Measurements from ENCODE around the gene CHST8. TPM values are rescaled to one million over a fixed set of nuclear protein-coding genes. Genes with fewer than 3 reads are reported as not detected.

CHST8 gene
- total RNA-seq, 1 experiment from 2014 or later, result not detected

DNA sequence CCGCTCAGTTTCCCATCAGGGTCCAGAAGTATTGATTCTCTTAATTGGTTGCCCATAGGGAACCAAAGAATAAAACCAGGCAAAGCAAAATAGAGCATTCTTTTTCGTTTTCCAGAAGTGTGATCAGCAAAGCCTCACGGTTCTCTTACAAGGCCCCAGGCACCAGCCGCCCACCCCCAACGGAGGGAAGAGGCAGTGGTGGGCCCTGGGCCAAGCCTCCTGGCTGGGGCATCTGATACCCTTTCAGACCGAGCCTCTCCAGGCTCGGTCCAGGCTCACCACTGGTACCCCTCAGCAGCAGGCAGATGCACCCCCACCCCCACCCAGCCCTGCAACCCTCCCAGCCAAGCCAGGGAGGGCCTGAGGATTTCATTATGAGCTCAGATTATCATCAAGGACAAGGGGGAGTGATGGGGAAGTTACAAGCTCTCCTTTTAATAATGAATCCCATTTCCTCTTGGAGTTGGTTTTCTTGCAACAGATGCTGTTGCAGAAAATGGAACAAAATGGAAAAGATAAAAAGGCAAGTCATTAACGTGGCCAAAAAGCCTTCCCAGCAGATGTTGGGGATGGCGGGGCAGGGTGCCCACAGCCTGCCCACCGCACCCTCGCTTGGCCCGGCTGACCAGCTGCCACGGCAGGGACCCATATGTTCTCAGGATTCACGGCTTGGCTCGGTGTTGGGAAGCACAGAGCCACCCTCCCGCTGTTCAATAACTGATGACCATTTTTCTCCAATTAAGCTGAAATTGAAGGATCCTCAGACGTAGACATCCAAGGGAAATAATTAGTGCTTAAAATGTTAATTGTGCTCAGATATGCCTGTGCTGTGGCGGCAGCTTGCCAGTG lies 129.1 kb downstream of the CHST8 start:
- CTCF ChIA-PET, result interaction anchor here (0.5 kb wide), 1 partner anchor 28 kb away, joined by 3 read pairs; no protein-coding TSS in a partner anchor
- H3K4me3 ChIP-seq (ENCODE audit: low read depth, low read length), result no peak overlapping the region
- intact Hi-C loops (cut with micrococcal nuclease; ENCODE audit: unreplicated experiment), result no loop called here
- peaks cover 14% of the 10 kb centered on the region for H3K27me3 Mint-ChIP-seq (ENCODE audit: insufficient read depth, unreplicated experiment)
- H3K36me3 ChIP-seq (ENCODE audit: control insufficient read depth, insufficient read depth, low read length), result no peaks in the 10 kb centered on the region
- H3K27me3 ChIP-seq (replicated peaks; ENCODE audit: control insufficient read depth, insufficient read depth, low read length), result no peaks in the 10 kb centered on the region; the same call in 1 of the 2 replicates
- H3K4me3 Mint-ChIP-seq (ENCODE audit: unreplicated experiment), result no peak overlapping the region
- H3K27ac Mint-ChIP-seq (ENCODE audit: unreplicated experiment), result no peak overlapping the region
- H3K4me1 ChIP-seq, result no peaks in the 10 kb centered on the region
- TF ChIP-seq, protein P1, sequence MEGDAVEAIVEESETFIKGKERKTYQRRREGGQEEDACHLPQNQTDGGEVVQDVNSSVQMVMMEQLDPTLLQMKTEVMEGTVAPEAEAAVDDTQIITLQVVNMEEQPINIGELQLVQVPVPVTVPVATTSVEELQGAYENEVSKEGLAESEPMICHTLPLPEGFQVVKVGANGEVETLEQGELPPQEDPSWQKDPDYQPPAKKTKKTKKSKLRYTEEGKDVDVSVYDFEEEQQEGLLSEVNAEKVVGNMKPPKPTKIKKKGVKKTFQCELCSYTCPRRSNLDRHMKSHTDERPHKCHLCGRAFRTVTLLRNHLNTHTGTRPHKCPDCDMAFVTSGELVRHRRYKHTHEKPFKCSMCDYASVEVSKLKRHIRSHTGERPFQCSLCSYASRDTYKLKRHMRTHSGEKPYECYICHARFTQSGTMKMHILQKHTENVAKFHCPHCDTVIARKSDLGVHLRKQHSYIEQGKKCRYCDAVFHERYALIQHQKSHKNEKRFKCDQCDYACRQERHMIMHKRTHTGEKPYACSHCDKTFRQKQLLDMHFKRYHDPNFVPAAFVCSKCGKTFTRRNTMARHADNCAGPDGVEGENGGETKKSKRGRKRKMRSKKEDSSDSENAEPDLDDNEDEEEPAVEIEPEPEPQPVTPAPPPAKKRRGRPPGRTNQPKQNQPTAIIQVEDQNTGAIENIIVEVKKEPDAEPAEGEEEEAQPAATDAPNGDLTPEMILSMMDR (IDR thresholded peaks at IDR 0.05; ENCODE audit: insufficient read depth in 1 of 2, low read depth in 1 of 2, low read length in 1 of 2, severe bottlenecking in 1 of 2, unreplicated experiment in 1 of 2), result no peak
- H3K9me3 Mint-ChIP-seq (ENCODE audit: unreplicated experiment), result no peaks in the 10 kb centered on the region
- H3K36me3 Mint-ChIP-seq (ENCODE audit: insufficient read depth, unreplicated experiment), result no peaks in the 10 kb centered on the region
- DNase-seq, result no peak
- POLR2A ChIA-PET, result no interaction called here
- H3K9me3 ChIP-seq, result no peaks in the 10 kb centered on the region
- BruUV-seq (replicated peaks), result no TSS peak
- H3K4me1 Mint-ChIP-seq (ENCODE audit: low read depth, unreplicated experiment), result no peaks in the 10 kb centered on the region

DNA sequence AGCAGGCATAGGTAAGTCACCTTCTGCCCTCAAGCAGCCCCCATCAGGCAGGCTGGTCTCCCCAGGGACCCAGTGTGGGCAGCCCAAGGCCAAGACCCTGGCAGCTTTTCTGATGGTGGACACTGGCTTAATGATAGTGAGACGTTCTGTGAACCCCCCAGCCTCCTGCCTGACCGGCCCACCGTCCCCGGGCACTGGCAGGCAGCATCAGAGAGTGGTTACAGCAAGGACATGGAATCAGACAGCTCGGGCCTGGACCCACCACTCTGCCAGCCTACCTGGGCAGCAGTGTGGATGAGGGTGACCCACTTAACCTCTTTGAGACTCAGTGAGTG lies 129.7 kb downstream of the CHST8 start:
- Histone ChIP-seq H3K9me3 (no peaks in the 10 kb centered on the region), H3K4me3 (ENCODE audit: low read depth, low read length) (no peak overlapping the region), H3K36me3 (ENCODE audit: control insufficient read depth, insufficient read depth, low read length) (no peaks in the 10 kb centered on the region), H3K4me1 (no peaks in the 10 kb centered on the region), H3K27me3 (replicated peaks; ENCODE audit: control insufficient read depth, insufficient read depth, low read length) (no peaks in the 10 kb centered on the region; the same call in 1 of the 2 replicates)
- no peaks in the 10 kb centered on the region for H3K36me3 Mint-ChIP-seq (ENCODE audit: insufficient read depth, unreplicated experiment)
- no peak overlapping the region for H3K27ac Mint-ChIP-seq (ENCODE audit: unreplicated experiment)
- H3K27me3 Mint-ChIP-seq (ENCODE audit: insufficient read depth, unreplicated experiment), result peaks cover 12% of the 10 kb centered on the region
- no peak for DNase-seq
- no peaks in the 10 kb centered on the region for H3K9me3 Mint-ChIP-seq (ENCODE audit: unreplicated experiment)
- POLR2A ChIA-PET, result no interaction called here
- CTCF ChIA-PET, result interaction anchor here (0.5 kb wide), 1 partner anchor 28 kb away, joined by 3 read pairs; no protein-coding TSS in a partner anchor
- no peaks in the 10 kb centered on the region for H3K4me1 Mint-ChIP-seq (ENCODE audit: low read depth, unreplicated experiment)
- TF ChIP-seq, protein P1 (IDR thresholded peaks at IDR 0.05; ENCODE audit: insufficient read depth in 1 of 2, low read depth in 1 of 2, low read length in 1 of 2, severe bottlenecking in 1 of 2, unreplicated experiment in 1 of 2), result no peak
- BruUV-seq (replicated peaks), result no TSS peak
- intact Hi-C loops (cut with micrococcal nuclease; ENCODE audit: unreplicated experiment), result no loop called here
- H3K4me3 Mint-ChIP-seq (ENCODE audit: unreplicated experiment), result no peak overlapping the region

DNA sequence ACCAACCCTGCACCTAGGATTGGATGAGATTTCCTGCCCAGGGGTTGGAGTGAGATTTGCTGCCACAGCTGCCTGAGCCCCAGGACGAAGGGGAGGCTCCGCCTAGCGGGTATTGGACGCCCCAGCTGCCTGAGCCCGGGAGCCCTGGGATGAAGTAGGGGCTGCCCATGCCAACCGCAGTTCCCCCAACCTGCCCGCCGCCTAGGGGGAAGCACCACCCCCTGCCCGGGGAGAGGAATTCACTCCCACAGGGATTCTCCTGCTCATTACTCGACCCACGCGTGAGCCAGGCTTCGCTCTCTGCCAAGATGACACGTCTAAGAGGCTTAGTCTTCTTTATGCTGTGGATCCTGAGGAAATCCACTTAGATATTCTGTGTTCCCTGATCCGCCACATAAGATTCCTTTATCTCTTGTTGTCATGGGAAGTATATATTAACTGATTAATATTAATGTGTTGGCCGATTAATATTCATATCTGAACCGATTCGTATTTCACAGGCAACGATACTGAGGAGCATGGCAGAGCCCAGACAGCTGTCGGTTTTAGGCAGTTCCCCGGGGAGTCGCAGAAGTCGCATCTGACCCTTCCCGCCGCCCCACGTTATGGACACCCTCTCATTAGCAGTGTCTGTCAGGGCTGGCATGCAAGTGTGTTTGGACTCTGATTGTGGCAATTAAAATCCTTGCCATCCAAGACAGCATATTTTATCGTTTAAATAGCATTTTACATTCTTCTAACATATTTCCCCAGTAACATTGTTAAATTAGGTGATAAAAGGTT lies 130.5 kb downstream of the CHST8 start:
- Histone ChIP-seq H3K36me3 (ENCODE audit: control insufficient read depth, insufficient read depth, low read length) (no peaks in the 10 kb centered on the region), H3K9me3 (no peaks in the 10 kb centered on the region), H3K4me1 (no peaks in the 10 kb centered on the region), H3K4me3 (ENCODE audit: low read depth, low read length) (no peak overlapping the region), H3K27me3 (replicated peaks; ENCODE audit: control insufficient read depth, insufficient read depth, low read length) (no peaks in the 10 kb centered on the region; the same call in 1 of the 2 replicates)
- BruUV-seq (replicated peaks), result no TSS peak
- no peak for DNase-seq
- Mint-ChIP-seq H3K27me3 (ENCODE audit: insufficient read depth, unreplicated experiment) (peaks cover 12% of the 10 kb centered on the region), H3K4me1 (ENCODE audit: low read depth, unreplicated experiment) (no peaks in the 10 kb centered on the region), H3K9me3 (ENCODE audit: unreplicated experiment) (no peaks in the 10 kb centered on the region), H3K4me3 (ENCODE audit: unreplicated experiment) (no peak overlapping the region), H3K27ac (ENCODE audit: unreplicated experiment) (no peak overlapping the region), H3K36me3 (ENCODE audit: insufficient read depth, unreplicated experiment) (no peaks in the 10 kb centered on the region)
- ChIA-PET POLR2A (no interaction called here), CTCF (no interaction called here)
- TF ChIP-seq, protein P1 (IDR thresholded peaks at IDR 0.05; ENCODE audit: insufficient read depth in 1 of 2, low read depth in 1 of 2, low read length in 1 of 2, severe bottlenecking in 1 of 2, unreplicated experiment in 1 of 2), result peak in 1 of 2 experiments; percentile 13
- intact Hi-C loops (cut with micrococcal nuclease; ENCODE audit: unreplicated experiment), result no loop called here

Data from Caco-2 (cell line).